Parathyroid adenoma (tissue), 2 donors: ENCODE data around the gene NOP16.
"Not testable (repeated sequence)": the region's sequence is repeated elsewhere in the genome, so short reads cannot be mapped to it uniquely, and the experiment has no call there.

ENCODE experiments used
- H2AFZ ChIP-seq: fragments of 300-600 bp; sonication (generic); one replicate; pipeline ENCODE4 v1.7.0; 2017; ENCODE audit warnings: antibody characterized with exemption, mild to moderate bottlenecking
- H3K27ac ChIP-seq: fragments of 300-600 bp; sonication (generic); one replicate; pipeline ENCODE4 v1.7.0; 2017
- H3K27me3 ChIP-seq: fragments of 300-600 bp; sonication (generic); one replicate; pipeline ENCODE4 v1.7.0; 2017; ENCODE audit warnings: low read length; ENCODE audit not compliant: control insufficient read depth, insufficient read depth
- H3K36me3 ChIP-seq: fragments of 300-600 bp; sonication (generic); one replicate; pipeline ENCODE4 v1.7.0; 2017; ENCODE audit warnings: low read length; ENCODE audit not compliant: control insufficient read depth, insufficient read depth
- H3K4me1 ChIP-seq: fragments of 300-600 bp; sonication (generic); one replicate; pipeline ENCODE4 v1.7.0; 2017; ENCODE audit warnings: control low read depth
- H3K4me2 ChIP-seq: fragments of 300-600 bp; sonication (generic); one replicate; pipeline ENCODE4 v1.7.0; 2017; ENCODE audit warnings: low read length
- H3K4me3 ChIP-seq: fragments of 300-600 bp; sonication (generic); one replicate; pipeline ENCODE4 v1.7.0; 2017; ENCODE audit warnings: low read depth, low read length
- H3K79me2 ChIP-seq: fragments of 300-600 bp; sonication (generic); one replicate; pipeline ENCODE4 v1.7.0; 2017; ENCODE audit warnings: control low read depth
- H3K9ac ChIP-seq: fragments of 300-600 bp; sonication (generic); one replicate; pipeline ENCODE4 v1.7.0; 2017; ENCODE audit warnings: mild to moderate bottlenecking
- H3K9me3 ChIP-seq: fragments of 300-600 bp; sonication (generic); one replicate; pipeline ENCODE4 v1.7.0; 2017; ENCODE audit warnings: low read length; ENCODE audit not compliant: control insufficient read depth
- TF ChIP-seq, protein P1 (sequence below): fragments of 300-600 bp; sonication (generic); IDR thresholded peaks from one replicate; pipeline ENCODE4 v1.7.0; 2017; ENCODE audit warnings: antibody characterized with exemption, mild to moderate bottlenecking
- donor health status: primary hyperparathyroidism.

The NOP16 gene

DNA sequence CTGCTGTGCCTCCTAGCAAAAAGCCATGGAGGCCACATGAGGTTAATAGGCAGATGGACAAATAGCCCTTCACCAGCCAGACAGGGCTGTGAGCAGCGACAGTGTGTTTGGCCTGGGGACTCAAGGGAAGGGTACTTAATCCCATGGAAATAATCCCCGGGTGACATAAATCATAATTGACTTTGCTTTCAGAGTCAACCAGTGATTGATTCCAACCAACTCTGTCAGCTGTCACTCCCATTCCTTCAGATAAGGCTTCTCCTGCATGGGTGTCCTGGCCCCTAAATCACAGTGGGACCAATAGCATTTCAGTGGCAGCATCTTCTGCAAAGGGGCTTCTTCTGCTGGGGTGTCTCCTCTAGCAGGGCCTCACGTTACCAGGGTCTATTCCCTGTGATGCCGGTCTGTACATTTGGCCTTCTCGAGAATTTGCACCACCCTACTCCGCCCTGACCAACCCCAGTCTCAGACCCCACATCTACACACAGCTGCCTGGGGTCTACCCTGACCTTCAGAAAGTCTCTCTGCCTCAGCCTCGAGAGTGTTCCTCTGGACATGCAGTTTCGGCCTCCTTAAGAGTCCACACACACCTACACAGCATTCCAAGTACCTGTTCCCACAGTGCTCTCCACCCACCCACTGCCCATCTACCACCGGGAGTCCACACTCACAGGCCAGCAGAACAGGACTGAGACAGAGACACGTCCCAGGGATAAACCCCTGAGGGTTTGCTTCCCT is 24.3 kb upstream of the NOP16 start:
- no peak overlapping the region for H3K4me2 ChIP-seq
- H2AFZ ChIP-seq = no peak overlapping the region
- TF ChIP-seq, protein P1, sequence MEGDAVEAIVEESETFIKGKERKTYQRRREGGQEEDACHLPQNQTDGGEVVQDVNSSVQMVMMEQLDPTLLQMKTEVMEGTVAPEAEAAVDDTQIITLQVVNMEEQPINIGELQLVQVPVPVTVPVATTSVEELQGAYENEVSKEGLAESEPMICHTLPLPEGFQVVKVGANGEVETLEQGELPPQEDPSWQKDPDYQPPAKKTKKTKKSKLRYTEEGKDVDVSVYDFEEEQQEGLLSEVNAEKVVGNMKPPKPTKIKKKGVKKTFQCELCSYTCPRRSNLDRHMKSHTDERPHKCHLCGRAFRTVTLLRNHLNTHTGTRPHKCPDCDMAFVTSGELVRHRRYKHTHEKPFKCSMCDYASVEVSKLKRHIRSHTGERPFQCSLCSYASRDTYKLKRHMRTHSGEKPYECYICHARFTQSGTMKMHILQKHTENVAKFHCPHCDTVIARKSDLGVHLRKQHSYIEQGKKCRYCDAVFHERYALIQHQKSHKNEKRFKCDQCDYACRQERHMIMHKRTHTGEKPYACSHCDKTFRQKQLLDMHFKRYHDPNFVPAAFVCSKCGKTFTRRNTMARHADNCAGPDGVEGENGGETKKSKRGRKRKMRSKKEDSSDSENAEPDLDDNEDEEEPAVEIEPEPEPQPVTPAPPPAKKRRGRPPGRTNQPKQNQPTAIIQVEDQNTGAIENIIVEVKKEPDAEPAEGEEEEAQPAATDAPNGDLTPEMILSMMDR = no peak
- no peaks in the 10 kb centered on the region for H3K27me3 ChIP-seq
- H3K9me3 ChIP-seq = no peaks in the 10 kb centered on the region
- H3K36me3 ChIP-seq = no peaks in the 10 kb centered on the region
- H3K27ac ChIP-seq = no peak overlapping the region
- peaks cover 46% of the 10 kb centered on the region for H3K79me2 ChIP-seq
- peaks cover 14% of the 10 kb centered on the region for H3K4me1 ChIP-seq
- no peak overlapping the region for H3K9ac ChIP-seq
- no peak overlapping the region for H3K4me3 ChIP-seq

DNA sequence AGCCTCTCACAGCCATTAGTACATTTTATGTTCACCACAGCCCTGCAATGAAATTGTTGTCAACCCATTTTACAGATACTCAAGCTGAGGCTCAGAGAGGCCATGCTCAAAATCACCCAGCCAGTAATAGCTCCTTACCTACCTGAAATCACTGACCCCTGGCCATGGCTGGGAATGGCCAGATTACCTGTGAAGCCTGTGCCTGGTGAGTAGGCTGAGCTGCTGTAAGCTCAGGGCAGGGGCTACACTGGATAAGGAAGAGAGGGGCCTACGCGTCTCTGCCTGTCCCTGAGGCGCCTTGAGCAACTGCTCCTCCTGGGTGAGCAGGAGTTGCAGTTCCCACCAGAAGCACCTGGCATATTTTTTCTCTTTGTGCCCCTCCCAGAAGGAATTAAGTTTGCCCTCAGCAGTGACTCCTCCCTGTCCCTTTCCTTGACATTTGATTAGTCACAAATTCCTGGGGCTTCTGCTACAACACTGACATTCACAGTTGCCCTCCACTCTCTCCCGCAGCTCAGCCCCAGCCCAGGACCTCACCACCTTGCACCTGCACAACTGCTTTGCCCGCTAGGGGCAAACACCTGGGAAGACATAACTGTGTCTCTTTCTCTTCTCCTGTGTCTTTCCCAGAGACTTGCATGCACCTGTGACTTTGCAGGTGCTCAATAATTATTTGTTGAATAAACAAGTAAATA is 22.2 kb upstream of the NOP16 start:
- Histone ChIP-seq H3K27ac (no peak overlapping the region), H2AFZ (no peak overlapping the region), H3K9ac (no peak overlapping the region), H3K79me2 (peaks cover 44% of the 10 kb centered on the region), H3K4me3 (no peak overlapping the region), H3K36me3 (no peaks in the 10 kb centered on the region), H3K9me3 (no peaks in the 10 kb centered on the region), H3K4me2 (no peak overlapping the region), H3K4me1 (peaks cover 10% of the 10 kb centered on the region), H3K27me3 (no peaks in the 10 kb centered on the region)
- TF ChIP-seq, protein P1 = no peak

DNA sequence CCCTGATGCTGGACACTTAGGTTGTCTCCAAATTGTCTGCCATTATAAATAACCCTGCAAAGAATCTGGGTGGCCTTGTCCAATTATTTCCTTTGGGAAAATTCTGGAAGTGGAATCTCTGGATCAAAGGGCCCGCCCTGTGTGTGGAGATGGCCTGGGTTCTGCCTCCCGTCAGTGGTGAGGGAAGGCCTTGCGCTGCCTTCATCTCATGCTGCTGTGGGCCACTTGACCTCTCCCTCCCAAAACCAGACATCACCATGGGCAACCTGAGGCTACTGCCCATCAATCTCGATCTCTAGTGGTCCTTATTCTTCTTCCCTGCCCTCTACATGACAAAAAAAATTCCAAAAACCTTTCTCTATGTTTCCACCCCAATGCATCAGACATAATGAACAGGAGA is 21.4 kb upstream of the NOP16 start:
- no peaks in the 10 kb centered on the region for H3K9me3 ChIP-seq
- H3K4me3 ChIP-seq = no peak overlapping the region
- TF ChIP-seq, protein P1 = no peak
- H3K27ac ChIP-seq = no peak overlapping the region
- H3K79me2 ChIP-seq = peaks cover 44% of the 10 kb centered on the region
- no peak overlapping the region for H2AFZ ChIP-seq
- no peaks in the 10 kb centered on the region for H3K27me3 ChIP-seq
- H3K36me3 ChIP-seq = no peaks in the 10 kb centered on the region
- H3K4me2 ChIP-seq = no peak overlapping the region
- H3K4me1 ChIP-seq = peaks cover 6% of the 10 kb centered on the region
- H3K9ac ChIP-seq = no peak overlapping the region

DNA sequence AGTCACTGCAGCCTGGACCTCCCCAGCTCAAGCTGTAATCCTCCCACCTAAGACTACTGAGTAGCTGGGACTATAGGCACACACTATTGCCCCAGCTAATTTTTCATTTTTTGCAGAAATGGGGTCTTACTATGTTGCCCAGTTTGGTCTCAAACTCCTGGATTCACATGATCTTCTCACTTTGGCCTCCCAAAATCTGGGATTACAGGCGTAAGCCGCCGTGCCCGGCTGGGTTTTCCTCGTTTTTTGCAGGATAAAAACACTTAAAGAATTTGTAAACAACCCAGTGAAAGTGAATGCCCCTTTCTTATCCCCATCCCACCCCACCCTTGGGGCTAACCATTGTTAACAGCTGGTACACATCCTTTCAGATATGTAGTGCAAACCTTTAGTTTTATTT is 20.2 kb upstream of the NOP16 start:
- TF ChIP-seq, protein P1 = no peak
- H3K4me1 ChIP-seq = no peaks in the 10 kb centered on the region
- H3K4me3 ChIP-seq = no peak overlapping the region
- no peak overlapping the region for H3K9ac ChIP-seq
- H3K4me2 ChIP-seq = no peak overlapping the region
- peaks cover 40% of the 10 kb centered on the region for H3K79me2 ChIP-seq
- no peaks in the 10 kb centered on the region for H3K27me3 ChIP-seq
- no peak overlapping the region for H2AFZ ChIP-seq
- H3K9me3 ChIP-seq = no peaks in the 10 kb centered on the region
- no peaks in the 10 kb centered on the region for H3K36me3 ChIP-seq
- no peak overlapping the region for H3K27ac ChIP-seq

DNA sequence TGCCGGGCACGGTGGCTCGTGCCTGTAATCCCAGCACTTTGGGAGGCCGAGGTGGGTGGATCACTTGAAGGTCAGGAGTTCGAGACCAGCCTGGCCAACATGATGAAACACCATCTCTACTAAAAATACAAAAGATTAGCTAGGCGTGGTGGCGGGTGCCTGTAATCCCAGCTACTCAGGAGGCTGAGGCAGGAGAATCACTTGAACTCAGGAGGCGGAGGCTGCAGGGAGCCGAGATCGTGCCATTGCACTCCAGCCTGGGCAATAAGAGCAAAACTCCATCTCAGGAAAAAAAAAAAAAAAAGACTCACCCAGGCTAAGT is 19.8 kb upstream of the NOP16 start:
- not testable (repeated sequence) for H3K4me1 ChIP-seq, H3K9me3 ChIP-seq, H3K4me3 ChIP-seq, H3K4me2 ChIP-seq, H3K9ac ChIP-seq, H2AFZ ChIP-seq, H3K27ac ChIP-seq, H3K27me3 ChIP-seq, H3K36me3 ChIP-seq
- H3K79me2 ChIP-seq = peaks cover 36% of the 10 kb centered on the region
